Measurements from ENCODE around the gene MADD.

- TF ChIP-seq POLR2A (IDR thresholded peaks at IDR 0.05; ENCODE audit: low read depth, low read length) (no peak), FOS (IDR thresholded peaks at IDR 0.05; ENCODE audit: borderline replicate concordance, insufficient read depth, low read length) (no peak), EZH2 (IDR thresholded peaks at IDR 0.05; ENCODE audit: borderline replicate concordance, low read depth, low read length, severe bottlenecking) (no peak), POLR2AphosphoS5 (IDR thresholded peaks at IDR 0.05; ENCODE audit: insufficient read depth, low read depth, low read length) (no peak), MYC (IDR thresholded peaks at IDR 0.05; ENCODE audit: low read depth, low read length) (no peak)
- TF ChIP-seq, protein P1, sequence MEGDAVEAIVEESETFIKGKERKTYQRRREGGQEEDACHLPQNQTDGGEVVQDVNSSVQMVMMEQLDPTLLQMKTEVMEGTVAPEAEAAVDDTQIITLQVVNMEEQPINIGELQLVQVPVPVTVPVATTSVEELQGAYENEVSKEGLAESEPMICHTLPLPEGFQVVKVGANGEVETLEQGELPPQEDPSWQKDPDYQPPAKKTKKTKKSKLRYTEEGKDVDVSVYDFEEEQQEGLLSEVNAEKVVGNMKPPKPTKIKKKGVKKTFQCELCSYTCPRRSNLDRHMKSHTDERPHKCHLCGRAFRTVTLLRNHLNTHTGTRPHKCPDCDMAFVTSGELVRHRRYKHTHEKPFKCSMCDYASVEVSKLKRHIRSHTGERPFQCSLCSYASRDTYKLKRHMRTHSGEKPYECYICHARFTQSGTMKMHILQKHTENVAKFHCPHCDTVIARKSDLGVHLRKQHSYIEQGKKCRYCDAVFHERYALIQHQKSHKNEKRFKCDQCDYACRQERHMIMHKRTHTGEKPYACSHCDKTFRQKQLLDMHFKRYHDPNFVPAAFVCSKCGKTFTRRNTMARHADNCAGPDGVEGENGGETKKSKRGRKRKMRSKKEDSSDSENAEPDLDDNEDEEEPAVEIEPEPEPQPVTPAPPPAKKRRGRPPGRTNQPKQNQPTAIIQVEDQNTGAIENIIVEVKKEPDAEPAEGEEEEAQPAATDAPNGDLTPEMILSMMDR (IDR thresholded peaks at IDR 0.05; ENCODE audit: extremely low read depth in 1 of 2, insufficient read depth in 1 of 2, low read depth in 1 of 2, low read length in 2 of 2) = no peak
Observed at GRCh38 chr11:47340980-47341775, 71.2 kb downstream of the MADD start.

Data from endothelial cell of umbilical vein (primary cell).